HL-60/S4 (cell line): Measurements from ENCODE around the gene DPY30.
"Not testable (repeated sequence)": the region's sequence is repeated elsewhere in the genome, so short reads cannot be mapped to it uniquely, and the experiment has no call there.

Source experiments
- in situ Hi-C: fragments of 300-500 bp; cut with MboI; formaldehyde crosslinking; loops from 2 replicates; pipeline ENCODE4 v1.14.3; 2022; ENCODE audit warnings: low sequenced_read_pairs

DPY30 gene

DNA sequence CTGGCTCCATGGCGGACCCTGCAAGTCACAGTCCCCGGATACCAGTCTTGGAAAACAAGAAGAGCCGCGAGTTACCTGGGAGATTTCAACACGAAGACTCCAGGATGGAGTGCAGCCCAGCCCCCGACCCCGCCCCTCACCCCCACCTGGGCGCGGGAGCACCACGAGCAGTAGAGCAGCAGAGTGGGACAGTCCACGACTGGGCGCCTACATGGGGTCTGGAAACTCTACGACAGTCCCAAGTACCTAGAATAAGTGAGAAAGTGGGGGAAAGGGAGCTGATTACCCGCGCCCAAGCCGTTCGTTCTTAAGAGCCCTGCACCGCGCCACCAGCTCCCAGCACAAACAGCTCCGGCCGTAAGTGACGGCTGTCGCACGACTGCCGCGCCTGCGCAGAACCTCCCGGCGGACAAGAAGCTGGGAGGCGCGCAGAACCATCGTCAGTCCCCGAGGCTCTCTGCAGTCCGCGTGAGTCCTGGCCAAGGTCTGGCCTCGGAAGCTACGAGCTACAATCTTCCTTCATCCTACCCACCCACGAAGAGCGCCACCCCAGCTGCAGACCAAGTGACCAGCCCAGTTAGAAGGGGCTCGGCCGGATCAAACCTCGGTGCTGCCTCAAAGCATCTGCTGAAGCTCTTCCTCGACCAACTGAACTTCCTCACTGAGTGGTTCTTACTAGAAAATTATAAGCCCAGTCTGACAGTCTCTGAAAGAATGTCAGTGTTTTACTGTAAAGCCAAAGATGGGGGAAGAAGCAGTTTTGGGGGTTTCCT, at the start of gene DPY30:
Gene DPY30, minus strand, starts transcription at position 359 of the 773 bp plus-strand sequence. Its CDS starts 349 bp downstream, at position 10.
- in situ Hi-C loops = no loop called here

DNA sequence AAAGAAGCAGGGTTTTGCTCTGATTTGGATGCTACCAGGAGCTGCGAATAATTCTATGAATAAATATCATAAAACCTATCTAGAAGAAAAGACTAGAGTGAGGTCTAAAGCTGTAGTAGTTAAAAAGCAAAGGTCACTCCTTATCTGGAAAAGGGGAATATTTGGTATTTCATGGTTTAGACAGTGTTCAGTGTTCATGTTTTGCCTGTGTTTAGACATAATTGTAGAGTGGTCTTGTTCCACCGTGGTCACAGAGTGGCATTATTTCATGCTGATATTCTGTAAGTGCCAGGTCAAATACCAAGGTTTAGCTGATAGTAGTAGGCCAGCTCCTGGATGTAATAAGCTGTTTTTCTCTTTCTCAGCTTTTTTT, 34.5 kb upstream of the DPY30 start:
- in situ Hi-C loops = no loop called here

DNA sequence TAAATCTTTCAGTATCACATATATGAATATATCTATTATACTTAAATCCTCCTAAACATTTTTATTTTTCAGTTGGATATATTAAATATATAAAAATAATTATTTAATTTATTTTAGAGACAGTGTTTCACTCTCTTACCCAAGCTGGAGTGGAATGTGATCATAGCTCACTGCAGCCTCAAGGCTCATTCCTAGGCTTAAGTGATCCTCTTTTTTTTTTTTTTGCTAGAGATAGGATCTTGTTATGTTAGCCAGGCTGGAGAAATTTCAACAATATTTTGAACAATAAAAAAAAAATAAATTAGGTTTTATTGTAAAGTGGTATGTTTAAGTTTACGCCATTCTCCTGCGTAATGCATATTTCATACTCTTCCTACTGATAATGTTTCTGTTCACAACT, 27.9 kb upstream of the DPY30 start:
- in situ Hi-C loops = no loop called here

DNA sequence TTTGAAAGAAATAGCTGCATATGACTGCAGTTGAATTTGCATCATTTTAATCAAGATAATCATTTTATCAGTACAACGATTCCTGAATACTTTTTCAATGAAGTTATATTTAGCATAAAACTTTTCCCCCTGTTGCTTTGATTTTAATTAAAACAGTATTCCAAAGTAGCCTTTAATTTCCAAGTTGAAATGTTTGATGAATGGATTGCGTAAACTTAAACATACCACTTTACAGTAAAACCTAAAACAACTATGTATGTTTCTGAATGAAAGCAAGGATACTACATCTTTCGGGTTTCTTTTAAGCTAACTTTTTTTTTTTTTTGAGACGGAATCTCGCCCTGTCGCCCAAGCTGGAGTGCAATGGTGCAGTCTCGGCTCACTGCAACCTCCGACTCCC, 25.1 kb upstream of the DPY30 start:
- in situ Hi-C loops = no loop called here

DNA sequence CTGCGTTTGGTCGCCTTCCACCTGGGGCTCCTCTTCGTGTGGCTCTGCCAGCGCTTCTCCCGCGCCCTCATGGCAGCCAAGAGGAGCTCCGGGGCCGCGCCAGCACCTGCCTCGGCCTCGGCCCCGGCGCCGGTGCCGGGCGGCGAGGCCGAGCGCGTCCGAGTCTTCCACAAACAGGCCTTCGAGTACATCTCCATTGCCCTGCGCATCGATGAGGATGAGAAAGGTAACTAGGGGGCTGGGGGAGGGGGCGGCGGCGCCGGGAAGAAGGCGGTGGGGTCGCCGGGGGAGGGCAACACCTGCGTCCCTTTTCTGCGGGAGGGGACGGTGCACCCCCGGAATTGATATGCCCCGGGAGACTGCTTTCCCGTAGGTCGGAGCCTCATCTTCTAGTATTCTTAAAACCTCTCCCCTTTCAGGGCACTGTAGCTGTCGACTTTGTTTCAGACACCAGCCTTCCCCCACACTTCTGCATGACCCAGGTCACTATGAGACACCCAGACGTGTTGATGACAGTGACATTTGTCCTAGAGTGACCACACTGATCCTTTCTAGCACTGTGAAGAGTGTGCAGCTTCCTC, 24.5 kb upstream of the DPY30 start:
- in situ Hi-C loops = no loop called here

DNA sequence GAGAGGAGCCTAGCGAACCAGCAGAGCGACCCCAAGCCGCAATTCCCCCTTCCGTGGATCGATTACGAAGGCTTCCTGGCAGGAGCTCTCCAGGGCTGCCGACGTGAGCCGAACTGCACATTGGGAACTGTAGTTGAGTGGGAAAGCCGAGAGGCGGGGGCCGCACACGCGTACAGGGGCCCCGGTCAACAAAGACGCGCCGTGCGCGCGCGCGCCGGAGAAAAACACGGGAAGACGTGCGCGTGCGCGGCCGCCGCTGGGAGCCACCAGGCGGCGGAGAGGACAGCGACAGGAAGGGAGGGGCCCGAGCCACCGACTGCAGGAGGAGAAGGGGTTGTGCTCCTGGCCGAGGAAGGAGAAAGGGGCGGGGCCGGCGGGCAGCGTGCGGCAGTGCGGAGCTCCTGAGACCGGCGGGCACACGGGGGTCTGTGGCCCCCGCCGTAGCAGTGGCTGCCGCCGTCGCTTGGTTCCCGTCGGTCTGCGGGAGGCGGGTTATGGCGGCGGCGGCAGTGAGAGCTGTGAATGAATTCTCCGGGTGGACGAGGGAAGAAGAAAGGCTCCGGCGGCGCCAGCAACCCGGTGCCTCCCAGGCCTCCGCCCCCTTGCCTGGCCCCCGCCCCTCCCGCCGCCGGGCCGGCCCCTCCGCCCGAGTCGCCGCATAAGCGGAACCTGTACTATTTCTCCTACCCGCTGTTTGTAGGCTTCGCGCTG, 23.9 kb upstream of the DPY30 start, which contains the start of gene SPAST:
Gene SPAST, plus strand, starts transcription at position 247 of the 711 bp plus-strand sequence. Its CDS starts 276 bp downstream, at position 523.
- in situ Hi-C loops = no loop called here

DNA sequence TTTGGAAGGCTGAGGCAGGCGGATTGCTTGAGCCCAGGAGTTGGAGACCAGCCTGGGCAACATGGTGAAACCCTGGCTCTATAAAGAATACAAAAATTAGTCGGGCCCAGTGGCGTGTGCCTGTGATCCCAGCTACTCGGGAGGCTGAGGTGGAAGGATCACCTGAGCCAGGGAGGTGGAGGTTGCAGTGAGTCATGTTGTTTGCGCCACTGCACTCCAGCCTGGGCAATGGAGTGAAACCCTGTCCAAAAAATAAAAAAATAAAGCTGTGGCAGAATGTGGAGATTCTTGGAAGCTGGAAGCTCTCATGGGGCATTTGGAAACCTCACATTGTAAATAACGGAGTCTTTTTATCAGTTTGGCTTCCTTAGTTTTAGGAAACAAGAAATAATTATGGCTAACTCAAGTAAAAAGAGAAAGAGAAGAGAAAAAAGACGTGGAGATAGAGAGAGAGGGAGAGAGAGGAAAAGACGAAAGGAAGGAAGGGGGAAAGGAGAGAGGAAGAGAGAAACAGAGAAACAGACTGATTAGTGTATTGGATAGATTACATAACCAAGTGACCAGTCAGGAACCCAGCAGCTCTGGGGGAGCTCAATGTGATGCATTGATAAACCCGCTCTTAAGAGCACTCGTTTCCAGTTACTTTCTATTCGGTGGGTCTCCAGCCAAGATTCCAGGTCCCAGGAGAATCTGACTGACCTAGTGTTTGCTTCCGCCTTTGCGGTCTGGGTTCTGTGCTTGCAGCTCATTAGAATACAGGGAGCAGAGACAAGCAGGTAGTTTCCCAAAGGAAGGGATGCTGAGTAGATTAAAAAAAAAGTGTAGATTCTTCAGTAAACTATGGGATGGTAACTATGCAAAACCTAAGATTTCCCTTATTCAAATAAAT, 22.6 kb upstream of the DPY30 start:
- in situ Hi-C loops = no loop called here

DNA sequence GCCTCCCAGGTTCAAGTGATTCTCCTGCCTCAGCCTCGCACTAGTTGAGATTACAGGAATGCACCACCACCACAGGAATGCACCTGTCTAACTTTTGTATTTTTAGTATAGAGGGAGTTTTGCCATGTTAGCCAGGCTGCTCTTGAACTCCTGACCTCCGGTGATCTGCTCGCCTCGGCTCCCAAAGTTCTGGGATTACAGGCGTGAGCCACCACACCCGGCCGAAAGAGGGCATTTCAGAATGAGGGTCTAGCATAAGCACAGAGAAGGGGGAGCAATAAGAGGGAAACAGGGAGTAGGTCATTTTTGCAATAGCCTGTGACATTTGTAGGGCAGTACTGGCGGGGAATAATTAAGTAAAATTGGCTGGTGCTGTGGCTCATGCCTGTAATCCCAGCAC, 21.8 kb upstream of the DPY30 start:
- in situ Hi-C loops = no loop called here

DNA sequence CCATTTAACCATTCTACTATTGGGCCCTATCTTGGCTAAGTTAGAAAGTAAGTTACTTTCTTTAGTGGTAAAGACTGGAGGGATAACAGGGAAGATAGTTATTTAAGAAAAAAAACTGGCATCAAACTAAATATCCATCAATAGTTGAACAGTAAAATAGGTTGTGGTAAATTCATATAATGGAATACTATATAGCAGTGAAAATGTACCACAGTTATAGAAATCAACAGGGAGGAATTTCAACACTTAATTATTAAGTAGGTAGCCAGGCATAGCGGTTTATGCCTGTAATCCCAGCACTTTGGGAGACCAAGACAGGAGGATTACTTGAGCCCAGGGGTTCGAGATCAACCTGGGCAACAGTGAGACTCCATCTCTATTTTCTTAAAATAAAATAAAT, 20.7 kb upstream of the DPY30 start:
- in situ Hi-C loops = no loop called here

DNA sequence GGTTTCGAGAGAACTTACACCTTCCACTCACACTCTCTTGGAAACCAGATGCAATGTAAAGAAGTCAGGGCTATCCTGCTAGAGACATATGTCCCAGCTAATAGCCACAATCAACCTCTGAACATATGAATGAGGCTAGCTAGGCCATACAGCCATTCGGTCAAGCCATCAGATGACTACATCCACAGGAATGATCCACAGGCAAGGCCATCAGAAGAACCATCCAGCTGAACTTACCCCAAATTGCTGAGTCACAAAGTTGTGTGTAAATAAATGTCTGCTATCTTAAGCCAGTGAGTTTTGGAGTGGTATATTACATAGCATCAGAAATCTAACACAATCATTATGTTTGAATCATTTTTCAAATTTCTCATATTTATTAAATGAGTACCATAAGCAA, 18.5 kb upstream of the DPY30 start:
- in situ Hi-C loops = no loop called here

DNA sequence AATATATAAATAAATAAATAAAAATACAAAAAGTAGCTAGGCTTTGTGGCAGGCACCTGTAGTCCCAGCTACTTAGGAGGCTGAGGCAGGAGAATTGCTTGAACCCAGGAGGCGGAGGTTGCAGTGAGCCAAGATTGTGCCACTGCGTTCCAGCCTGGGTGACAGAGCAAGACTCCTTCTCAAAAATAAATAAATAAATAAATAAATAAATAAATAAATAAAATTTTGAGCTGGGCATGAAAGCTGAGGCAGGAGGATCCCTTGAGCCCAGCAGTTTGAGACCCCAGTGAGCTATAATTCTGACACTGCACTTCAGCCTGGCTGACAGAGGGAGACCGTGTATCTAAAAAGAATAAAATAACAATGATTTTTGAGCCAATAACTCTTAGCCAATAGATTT, 15.0 kb upstream of the DPY30 start:
- in situ Hi-C loops = not testable (repeated sequence)

DNA sequence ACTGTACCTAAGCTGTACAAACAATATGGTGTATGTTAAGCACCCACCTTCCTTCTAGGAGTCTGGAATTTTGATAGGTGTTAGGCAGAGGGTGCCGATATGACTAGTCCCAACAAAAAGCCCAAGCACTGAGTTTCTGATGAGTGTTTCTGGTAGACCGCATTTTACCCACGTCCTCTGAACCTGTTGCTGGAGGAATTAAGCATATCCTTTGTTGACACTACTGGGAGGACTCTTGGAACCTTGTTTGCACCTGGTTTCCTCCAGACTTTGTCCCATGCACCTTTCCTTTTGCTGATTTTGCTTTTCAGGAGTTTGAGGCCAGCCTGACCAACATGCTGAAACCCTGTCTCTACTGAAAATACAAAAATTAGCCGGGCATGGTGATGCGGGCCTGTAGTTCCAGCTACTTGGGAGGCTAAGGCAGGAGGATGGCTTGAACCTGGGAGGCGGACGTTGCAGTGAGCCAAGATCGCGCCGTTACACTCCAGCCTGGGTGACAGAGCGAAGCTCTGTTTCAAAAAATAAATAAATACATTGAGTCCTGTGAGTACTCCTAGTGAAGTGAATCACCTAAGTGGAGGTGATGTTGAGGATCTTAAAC, 12.3 kb upstream of the DPY30 start:
- in situ Hi-C loops = no loop called here

DNA sequence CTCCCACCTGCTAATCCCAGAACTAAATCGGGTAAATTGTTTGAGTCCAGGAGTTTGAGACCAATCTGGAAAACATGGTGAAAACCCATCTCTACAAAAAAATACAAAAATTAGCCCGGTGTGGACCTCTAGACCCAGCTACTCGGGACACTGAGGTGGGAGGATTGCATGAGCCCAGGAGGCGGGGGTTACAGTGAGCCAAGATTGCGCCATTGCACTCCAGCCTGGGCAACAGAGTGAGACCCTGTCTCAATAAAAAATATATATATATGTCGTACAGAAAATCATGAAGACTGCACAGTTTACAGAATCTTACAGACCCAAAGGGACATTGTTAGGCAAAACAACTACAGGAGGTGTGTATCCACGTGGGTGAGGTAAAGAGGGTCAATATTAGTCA, 4.0 kb upstream of the DPY30 start:
- in situ Hi-C loops = no loop called here

DNA sequence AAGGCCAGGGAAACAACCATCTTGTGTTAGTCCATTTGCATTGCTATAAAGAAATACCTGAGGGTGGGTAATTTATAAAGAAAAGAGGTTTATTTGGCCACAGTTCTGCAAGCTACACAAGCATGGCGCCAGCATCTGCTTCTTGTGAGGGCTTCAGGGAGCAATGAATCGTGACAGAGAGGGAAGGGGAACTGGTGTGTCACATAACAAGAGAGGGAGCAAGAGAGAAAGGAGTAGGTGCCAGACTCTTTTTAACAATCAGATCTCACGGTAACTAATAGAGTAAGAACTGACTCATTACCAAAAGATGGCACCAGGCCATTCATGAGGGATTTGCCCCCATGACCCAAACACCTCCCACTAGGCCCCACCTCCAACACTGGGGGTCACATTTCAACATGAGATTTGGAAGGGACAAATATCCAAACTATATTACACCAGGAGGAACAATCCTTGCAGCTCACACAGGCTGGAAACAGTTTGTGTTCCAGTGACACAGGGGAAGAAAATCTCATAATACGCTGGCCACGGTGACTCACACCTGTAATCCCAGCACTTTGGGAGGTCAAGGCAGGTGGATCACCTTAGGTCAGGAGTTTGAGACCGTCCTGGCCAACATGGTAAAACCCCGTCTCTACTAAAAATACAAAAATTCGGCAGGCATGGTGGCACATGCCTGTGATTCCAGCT, 5.3 kb downstream of the DPY30 start:
- in situ Hi-C loops = not testable (repeated sequence)

DNA sequence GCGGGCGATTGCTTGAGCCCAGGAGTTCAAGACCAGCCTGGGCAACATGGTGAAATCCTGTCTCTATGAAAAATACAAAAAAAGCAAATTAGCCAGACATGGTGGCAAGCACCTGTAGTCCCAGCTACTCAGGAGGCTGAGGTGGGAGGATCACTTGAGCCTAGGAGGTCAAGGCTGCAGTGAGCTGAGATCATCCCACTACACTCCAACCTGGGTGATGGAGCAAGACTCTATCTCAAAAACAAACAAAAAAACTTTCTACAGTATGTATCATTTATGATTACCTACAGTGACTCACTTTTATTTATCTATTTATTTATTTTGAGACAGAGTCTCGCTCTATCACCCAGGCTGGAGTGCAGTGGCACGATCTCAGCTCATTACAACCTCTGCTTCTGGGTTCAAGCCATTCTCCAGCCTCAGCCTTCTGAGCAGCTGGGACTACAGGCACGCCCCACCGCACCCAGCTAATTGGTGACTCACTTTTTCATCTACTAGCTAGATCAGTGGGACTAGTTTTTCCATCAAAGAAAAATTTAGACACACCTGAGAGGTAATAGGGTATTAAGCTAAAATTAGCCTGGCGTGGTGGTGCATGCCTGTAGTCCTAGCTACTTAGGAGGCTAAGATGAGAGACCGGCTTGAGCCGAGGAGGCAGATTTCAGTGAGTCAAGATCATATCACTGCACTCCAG, 20.7 kb downstream of the DPY30 start:
- in situ Hi-C loops = not testable (repeated sequence)

DNA sequence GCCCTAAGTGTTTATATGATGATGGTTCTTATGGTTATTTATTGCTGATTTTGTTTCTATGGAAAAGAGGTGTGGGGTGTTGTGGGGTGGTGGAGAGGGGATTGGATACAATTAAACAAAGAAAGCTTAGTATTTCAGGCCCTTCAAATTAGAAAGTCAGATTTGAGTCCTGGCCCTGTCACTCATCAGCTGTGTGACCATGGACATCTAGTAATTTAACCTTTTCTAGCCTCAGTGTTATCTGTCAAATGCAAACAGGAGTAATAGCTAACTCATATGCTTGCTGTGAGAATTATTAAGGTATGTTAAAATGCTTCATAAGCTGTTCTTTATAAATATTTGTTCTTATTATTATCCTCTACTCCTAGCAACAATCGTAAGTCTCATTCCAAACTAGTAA, 26.7 kb downstream of the DPY30 start:
- in situ Hi-C loops = no loop called here

DNA sequence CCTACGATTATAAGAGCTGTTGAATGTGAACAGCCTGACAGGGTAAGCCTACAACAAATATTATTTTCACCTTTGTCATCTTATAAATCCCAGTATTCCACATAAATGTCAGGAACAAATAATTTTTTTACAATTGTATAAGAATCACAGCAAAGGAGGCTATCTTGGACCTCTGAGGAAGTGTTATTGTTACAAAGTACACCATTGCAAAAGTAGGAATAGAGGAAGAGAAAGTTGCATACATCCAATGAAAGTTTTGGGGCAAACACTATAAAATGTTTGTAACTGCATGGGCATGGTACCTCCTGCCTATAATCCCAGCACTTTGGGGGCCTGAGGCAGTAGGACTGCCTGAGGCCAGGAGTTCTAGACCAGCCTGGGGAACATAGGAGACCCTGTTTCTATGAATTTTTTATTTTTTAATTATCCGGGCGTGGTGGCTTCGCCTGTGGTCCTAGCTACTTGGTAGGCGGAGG, 28.1 kb downstream of the DPY30 start:
- in situ Hi-C loops = no loop called here

DNA sequence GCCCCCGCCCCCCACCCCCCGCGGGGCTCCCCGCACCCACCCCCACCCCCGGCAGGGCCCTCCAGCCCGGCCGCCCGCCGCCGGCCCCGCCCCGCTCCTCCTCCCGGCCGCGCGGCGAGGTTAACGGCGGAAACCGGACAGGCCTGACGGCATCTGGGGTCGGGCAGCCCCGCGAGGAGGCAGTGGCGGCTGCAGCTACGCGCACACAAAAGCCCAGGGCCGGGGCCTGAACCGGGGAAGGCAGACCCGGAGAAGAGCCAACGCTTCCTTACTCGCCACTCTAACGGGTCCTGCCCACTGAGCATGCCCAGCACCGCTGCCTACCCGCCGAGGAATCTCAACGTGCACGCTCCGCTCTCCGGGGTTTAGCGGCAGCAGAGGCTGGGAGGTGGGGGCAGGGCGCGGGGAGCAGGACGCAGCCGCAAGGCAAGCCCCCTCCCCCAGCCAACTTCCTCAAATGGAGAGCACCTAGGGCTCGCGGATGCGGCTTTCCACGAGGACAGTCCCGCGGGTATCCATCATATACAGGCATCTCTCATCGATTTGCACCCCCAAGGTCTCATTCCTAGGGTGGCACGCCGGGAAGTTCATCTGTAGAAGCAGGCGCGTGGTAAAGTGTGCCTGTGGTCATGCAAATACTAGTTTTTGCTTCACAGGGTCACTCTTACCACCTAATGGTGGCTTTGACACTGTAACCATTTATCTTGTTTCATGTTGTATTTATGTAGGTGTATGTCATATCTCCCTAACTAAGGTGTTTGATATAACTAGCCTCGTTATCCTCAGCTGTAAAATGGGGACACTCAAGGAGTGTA, 28.7 kb downstream of the DPY30 start, which contains the start of gene MEMO1:
Gene MEMO1, minus strand, starts transcription at position 339 of the 815 bp plus-strand sequence. CDS start 761 bp downstream, outside the sequence.
- in situ Hi-C loops = no loop called here
